GM12865 (cell line): ENCODE data around the gene MYO1B.

Source experiments
- DNase-seq: peaks from one replicate; pipeline ENCODE4 v3.0.0; 2010; ENCODE audit warnings: low read depth
- H3K4me3 ChIP-seq: 2 replicates; pipeline ENCODE4 v1.5.1; 2011; ENCODE audit warnings: mild to moderate bottlenecking, low read depth, low read length, control low read depth
- TF ChIP-seq, protein P1 (sequence below): IDR thresholded peaks from 2 replicates; pipeline ENCODE4 v1.5.1; 2011; ENCODE audit warnings: low read length, control low read depth, low read depth, inconsistent platforms; ENCODE audit not compliant: insufficient read depth; ENCODE audit errors: missing control alignments

Gene MYO1B

DNA sequence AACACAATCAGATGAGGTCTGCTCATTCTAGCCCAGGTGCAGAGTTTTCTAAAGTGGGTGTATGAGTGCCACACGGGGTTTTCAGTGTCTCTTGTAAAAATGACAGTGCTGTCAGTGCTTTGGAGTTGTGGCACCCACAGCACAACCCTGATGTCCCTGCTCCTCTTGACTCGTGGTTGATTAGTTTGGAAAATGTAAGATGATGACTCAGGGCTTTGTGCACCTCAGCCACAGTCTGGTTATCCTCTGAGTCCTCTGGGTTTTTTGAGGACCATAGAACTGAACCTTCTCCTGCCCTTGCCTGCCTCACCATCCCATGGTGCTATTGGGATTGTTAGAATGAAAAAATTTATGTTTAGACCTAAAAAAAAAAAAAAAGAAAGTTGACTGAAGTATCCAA, 105.6 kb downstream of the MYO1B start:
- no peak overlapping the region for H3K4me3 ChIP-seq
- no peak for DNase-seq
- TF ChIP-seq, protein P1, sequence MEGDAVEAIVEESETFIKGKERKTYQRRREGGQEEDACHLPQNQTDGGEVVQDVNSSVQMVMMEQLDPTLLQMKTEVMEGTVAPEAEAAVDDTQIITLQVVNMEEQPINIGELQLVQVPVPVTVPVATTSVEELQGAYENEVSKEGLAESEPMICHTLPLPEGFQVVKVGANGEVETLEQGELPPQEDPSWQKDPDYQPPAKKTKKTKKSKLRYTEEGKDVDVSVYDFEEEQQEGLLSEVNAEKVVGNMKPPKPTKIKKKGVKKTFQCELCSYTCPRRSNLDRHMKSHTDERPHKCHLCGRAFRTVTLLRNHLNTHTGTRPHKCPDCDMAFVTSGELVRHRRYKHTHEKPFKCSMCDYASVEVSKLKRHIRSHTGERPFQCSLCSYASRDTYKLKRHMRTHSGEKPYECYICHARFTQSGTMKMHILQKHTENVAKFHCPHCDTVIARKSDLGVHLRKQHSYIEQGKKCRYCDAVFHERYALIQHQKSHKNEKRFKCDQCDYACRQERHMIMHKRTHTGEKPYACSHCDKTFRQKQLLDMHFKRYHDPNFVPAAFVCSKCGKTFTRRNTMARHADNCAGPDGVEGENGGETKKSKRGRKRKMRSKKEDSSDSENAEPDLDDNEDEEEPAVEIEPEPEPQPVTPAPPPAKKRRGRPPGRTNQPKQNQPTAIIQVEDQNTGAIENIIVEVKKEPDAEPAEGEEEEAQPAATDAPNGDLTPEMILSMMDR, result no peak

DNA sequence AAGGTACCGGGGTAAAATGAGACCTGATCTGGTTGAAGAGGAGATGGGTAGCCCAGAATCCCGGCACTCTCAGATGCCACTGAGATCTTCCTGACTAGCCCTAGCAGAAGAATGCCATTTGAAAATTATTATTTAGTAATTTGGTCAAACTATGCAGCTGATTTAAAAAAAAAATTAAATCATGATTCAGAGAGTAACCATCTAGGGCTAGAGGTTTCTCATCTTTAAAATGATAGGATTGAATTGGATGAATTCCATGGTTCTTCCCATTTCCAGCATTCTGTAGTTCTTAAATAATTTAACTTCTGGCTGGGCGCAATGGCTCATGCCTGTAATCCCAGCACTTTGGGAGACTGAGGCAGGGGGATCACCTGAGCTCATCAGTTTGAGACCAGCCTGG, 106.1 kb downstream of the MYO1B start:
- TF ChIP-seq, protein P1, result no peak
- H3K4me3 ChIP-seq, result no peak overlapping the region
- DNase-seq, result no peak

DNA sequence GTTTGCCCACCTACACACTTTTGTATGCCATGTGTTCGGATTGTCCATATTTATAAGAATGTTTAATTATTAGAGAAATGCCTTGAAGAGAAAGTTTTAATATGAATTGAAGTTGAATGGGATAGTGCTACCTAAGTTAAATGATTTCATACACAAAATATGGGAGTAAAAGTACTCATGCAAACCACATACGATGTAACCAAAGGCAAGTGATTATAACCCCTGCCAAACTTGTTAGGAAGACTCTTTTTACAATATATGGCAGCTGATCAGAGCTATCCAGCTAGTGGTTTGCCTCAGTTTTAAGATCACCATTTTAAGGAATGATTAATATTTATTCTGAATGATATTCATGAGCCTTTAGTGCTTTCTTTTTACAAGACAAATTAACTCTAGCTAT, 106.7 kb downstream of the MYO1B start:
- no peak overlapping the region for H3K4me3 ChIP-seq
- DNase-seq, result no peak
- TF ChIP-seq, protein P1, result no peak

DNA sequence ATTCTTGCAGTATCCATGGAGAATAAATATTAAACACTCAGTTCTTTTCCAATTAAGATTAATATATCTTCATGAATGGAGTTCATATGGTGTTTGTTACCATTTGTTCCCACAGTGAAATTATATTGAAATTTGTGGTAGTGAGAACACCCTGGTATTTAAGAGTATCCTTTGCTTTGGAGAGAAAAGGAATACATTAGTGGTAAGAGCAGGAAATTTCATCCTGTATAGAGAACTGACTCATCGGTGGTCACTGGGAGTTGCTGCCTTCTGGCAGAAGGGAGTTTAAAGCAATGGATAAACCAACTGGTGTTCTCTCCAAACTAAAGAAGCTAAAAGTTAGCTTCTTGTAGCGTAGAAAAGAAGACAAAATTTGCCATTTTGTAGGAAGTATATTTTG, 107.3 kb downstream of the MYO1B start:
- no peak overlapping the region for H3K4me3 ChIP-seq
- TF ChIP-seq, protein P1, result no peak
- DNase-seq, result no peak

DNA sequence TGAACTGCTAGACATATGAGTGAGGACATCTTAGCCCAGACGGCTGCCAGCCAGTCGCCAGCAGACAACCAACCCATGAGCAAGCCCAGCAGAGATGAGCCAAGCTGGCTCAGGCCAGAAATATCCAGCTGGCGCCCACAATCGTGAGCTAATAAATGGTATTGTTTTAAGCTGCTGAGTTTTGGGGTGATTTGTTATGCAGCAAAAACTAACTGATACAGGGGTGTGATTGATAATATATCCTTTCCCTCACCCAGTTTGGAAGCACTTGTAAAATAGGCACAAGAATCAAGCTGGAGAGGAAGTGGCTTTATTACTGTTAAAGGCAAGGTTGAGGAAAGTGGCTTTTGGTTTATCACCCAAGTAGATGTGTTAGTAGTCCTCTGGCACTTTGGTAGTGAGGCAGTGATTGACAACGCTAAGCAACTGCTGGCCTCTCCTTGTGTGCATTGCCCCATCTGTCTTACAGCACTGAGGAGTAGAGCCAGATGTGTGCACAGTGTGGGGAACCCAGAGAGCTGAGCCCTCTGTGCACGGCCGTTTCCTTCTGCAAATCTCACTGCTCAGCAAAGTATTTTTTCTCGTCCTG, 110.1 kb downstream of the MYO1B start:
- TF ChIP-seq, protein P1, result no peak
- no peak for DNase-seq
- H3K4me3 ChIP-seq, result no peak overlapping the region

DNA sequence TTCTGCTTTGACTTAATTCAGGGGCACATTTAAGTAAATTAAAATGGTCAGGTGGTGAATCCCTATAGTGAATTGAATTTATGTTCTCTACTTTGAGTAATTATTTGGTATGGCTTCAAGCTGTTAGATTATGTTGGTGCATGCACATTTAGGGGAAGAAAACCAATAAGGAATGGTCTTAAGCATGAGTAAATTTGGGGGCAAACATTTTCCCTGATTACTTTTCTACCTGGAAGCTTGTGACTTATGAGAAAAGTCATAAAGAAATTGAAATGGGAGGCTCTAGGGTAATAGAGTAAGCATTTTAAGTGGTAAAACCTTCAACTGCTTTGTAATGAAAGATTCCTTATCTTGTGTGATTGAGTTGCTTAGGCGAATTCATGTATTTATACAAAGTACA, 112.5 kb downstream of the MYO1B start:
- TF ChIP-seq, protein P1, result no peak
- DNase-seq, result no peak
- H3K4me3 ChIP-seq, result no peak overlapping the region

DNA sequence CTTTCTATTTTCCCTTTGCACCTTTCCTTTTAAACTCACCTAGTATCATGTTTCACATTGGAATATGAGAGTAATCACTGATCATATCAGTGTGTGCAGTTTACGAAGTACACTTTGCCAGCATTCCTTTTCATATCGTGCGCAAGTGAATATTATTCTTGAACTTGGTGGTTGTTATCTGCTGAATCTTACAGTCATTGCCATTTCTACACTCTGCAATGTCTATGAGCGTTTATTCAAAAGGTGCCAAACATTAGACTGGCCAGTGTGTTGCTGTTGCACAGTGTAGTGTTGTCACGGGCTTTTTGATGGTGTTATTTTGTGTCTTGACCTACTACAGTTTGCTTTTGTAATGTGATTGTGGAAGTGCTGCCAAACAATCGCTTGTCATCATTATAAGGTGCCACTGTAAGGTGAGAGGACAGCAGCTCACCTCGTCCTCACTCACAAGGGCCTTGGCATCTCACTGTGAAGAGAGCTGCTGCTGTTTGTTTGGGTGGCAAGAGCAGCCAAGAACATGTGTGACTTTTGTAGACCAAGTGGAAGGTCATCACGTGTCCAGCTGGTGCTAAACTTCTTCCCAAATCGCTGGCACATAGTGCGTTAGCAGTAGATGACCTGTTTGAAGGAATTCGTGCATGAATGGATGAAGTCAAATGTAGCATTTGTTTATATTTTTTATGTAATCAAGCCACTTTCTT, 113.3 kb downstream of the MYO1B start:
- no peak for DNase-seq
- TF ChIP-seq, protein P1, result no peak

More for the DNA sequence above, 113.3 kb downstream of the MYO1B start:
- H3K4me3 ChIP-seq, result no peak overlapping the region
